ENCODE measurements around the gene C11orf65. TPM values are rescaled to one million over a fixed set of nuclear protein-coding genes. Genes with fewer than 3 reads are reported as not detected.

Gene C11orf65
- total RNA-seq, 4 donors from 2014 or later, result 0.28 to 0.32 TPM; not detected in 2

GRCh38 chr11:108500721-108501120, 33.4 kb upstream of the C11orf65 start:
- DNase-seq (ENCODE audit: low spot score), result no peak
- TF ChIP-seq CTCF (IDR thresholded peaks at IDR 0.05), result no peak
- no peak for ATAC-seq (ENCODE audit: low FRiP score)

- no peak for ATAC-seq (ENCODE audit: low FRiP score)
- TF ChIP-seq CTCF (IDR thresholded peaks at IDR 0.05), result no peak
- DNase-seq (ENCODE audit: low spot score), result no peak
Measured at GRCh38 chr11:108500169-108500568, 32.8 kb upstream of the C11orf65 start.

- no peak for ATAC-seq (ENCODE audit: low FRiP score)
- DNase-seq (ENCODE audit: low spot score), result no peak
- TF ChIP-seq CTCF (IDR thresholded peaks at IDR 0.05), result no peak
Measured at GRCh38 chr11:108498816-108499408, 31.6 kb upstream of the C11orf65 start.

- peak; percentile 66 for ATAC-seq (ENCODE audit: low FRiP score)
- no peak for TF ChIP-seq CTCF (IDR thresholded peaks at IDR 0.05)
- DNase-seq (ENCODE audit: low spot score), result no peak
Measured at GRCh38 chr11:108498046-108498815, 30.9 kb upstream of the C11orf65 start, which contains the start of gene POGLUT3. TSS of gene POGLUT3 (minus strand) at chr11:108498384. CDS start at chr11:108498366, 18 bp downstream.

GRCh38 chr11:108497317-108498045, 30.2 kb upstream of the C11orf65 start:
- DNase-seq (ENCODE audit: low spot score) (peak; percentile 67), ATAC-seq (ENCODE audit: low FRiP score) (peak; percentile 100)
- TF ChIP-seq CTCF (IDR thresholded peaks at IDR 0.05), result no peak

GRCh38 chr11:108496643-108497256, 29.4 kb upstream of the C11orf65 start:
- no peak for ATAC-seq (ENCODE audit: low FRiP score)
- no peak for DNase-seq (ENCODE audit: low spot score)
- TF ChIP-seq CTCF (IDR thresholded peaks at IDR 0.05), result no peak
